HTR-8/SVneo (cell line): ENCODE results near the gene KLF9.
A peak's percentile ranks its signal among the peaks of the same experiment; 100 is the strongest.

ENCODE experiments used
- DNase-seq: peaks from one replicate; pipeline ENCODE4 v3.0.0; 2011; ENCODE audit warnings: low spot score, mixed read lengths; ENCODE audit not compliant: insufficient read length
- FAIRE-seq: peaks from 2 replicates; lab custom pipeline; 2011; peaks lifted over from hg19 to GRCh38; lab: Jason Lieb, UNC

The KLF9 gene

GRCh38 chr9:70413799-70414775, at the start of gene KLF9:
TSS of gene KLF9 (minus strand) at chr9:70414657. CDS start at chr9:70413363, 1,294 bp downstream.
- DNase-seq: peak; percentile 84
- FAIRE-seq: peak; percentile 81

- FAIRE-seq: no peak
Observed at GRCh38 chr9:70463877-70464276, 49.4 kb upstream of the KLF9 start.

GRCh38 chr9:70462300-70462699, 47.8 kb upstream of the KLF9 start:
- no peak for DNase-seq
- no peak for FAIRE-seq

More at GRCh38 chr9:70463877-70464276, 49.4 kb upstream of the KLF9 start:
- DNase-seq: no peak

GRCh38 chr9:70457235-70457634, 42.8 kb upstream of the KLF9 start:
- FAIRE-seq: no peak
- no peak for DNase-seq

- no peak for FAIRE-seq
- no peak for DNase-seq
Observed at GRCh38 chr9:70455993-70456704, 41.7 kb upstream of the KLF9 start.

- DNase-seq (no peak), FAIRE-seq (no peak)
Observed at GRCh38 chr9:70452365-70452764, 37.9 kb upstream of the KLF9 start.

- no peak for DNase-seq
- no peak for FAIRE-seq
Observed at GRCh38 chr9:70451765-70452164, 37.3 kb upstream of the KLF9 start.

- DNase-seq (no peak), FAIRE-seq (no peak)
Observed at GRCh38 chr9:70450738-70451137, 36.3 kb upstream of the KLF9 start.

GRCh38 chr9:70449461-70449860, 35.0 kb upstream of the KLF9 start:
- no peak for FAIRE-seq

GRCh38 chr9:70448919-70449318, 34.5 kb upstream of the KLF9 start:
- DNase-seq (no peak), FAIRE-seq (no peak)

More at GRCh38 chr9:70449461-70449860, 35.0 kb upstream of the KLF9 start:
- no peak for DNase-seq

- no peak for FAIRE-seq
- DNase-seq: no peak
Observed at GRCh38 chr9:70444904-70445303, 30.4 kb upstream of the KLF9 start.

- DNase-seq (no peak), FAIRE-seq (no peak)
Observed at GRCh38 chr9:70442328-70442848, 27.9 kb upstream of the KLF9 start.

- no peak for FAIRE-seq
- no peak for DNase-seq
Observed at GRCh38 chr9:70441622-70442021, 27.2 kb upstream of the KLF9 start.

- no peak for FAIRE-seq
- no peak for DNase-seq
Observed at GRCh38 chr9:70439991-70440706, 25.7 kb upstream of the KLF9 start.

- FAIRE-seq (no peak), DNase-seq (peak; percentile 53)
Observed at GRCh38 chr9:70438341-70438928, 24.0 kb upstream of the KLF9 start.

- DNase-seq (no peak), FAIRE-seq (no peak)
Observed at GRCh38 chr9:70435948-70436347, 21.5 kb upstream of the KLF9 start.

- no peak for DNase-seq
- no peak for FAIRE-seq
Observed at GRCh38 chr9:70429899-70430298, 15.4 kb upstream of the KLF9 start.

GRCh38 chr9:70428781-70429180, 14.3 kb upstream of the KLF9 start:
- no peak for DNase-seq
- FAIRE-seq: no peak

GRCh38 chr9:70427161-70427945, 12.9 kb upstream of the KLF9 start:
- no peak for DNase-seq
- no peak for FAIRE-seq
